OCI-LY3 (cell line): ENCODE results near the gene OSMR.

ENCODE experiments used
- EZH2phosphoT487 ChIP-seq: fragments of 200-600 bp; shearing (Covaris generic); IDR thresholded peaks from 2 replicates; pipeline ENCODE4 v1.6.1; 2018; ENCODE audit warnings: antibody characterized with exemption, mixed run types, low read depth
- TF ChIP-seq, protein P1 (sequence below): fragments of 200-600, 300-600 bp; sonication (generic); IDR thresholded peaks from 2 replicates; pipeline ENCODE4 v1.5.1; 2014; ENCODE audit warnings: antibody characterized with exemption, low read length, low read depth

DNA sequence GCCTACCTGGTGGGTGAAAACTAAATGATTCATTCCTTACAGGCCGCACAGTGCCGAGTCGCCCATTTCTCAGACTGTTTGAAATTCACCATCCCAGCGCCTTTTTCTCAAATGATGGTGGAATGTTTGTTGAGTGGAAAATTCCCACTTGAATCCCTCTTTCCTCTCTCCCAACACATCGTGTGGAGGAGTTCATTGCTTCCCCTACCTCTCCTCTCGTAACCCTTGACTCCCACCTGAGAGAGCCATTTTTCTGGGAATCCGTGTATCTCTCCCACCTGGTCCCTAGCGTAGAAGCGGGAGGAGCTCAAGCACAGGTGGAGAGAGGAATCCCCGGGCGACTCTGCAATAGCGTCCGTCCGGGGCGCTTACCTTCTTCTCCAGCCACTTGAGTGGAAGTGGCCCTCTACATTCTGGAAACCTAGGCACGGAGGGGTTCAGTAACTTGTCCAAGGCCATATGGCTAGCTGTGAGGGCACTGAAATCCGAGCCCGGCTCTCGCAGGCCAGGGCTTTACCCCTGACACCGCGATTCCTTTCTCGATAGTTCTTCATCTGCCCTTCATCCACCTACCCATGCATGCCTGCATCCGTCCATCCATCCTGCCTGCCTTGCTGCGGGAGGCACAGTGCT is 683 bp downstream of the OSMR start:
- TF ChIP-seq, protein P1, sequence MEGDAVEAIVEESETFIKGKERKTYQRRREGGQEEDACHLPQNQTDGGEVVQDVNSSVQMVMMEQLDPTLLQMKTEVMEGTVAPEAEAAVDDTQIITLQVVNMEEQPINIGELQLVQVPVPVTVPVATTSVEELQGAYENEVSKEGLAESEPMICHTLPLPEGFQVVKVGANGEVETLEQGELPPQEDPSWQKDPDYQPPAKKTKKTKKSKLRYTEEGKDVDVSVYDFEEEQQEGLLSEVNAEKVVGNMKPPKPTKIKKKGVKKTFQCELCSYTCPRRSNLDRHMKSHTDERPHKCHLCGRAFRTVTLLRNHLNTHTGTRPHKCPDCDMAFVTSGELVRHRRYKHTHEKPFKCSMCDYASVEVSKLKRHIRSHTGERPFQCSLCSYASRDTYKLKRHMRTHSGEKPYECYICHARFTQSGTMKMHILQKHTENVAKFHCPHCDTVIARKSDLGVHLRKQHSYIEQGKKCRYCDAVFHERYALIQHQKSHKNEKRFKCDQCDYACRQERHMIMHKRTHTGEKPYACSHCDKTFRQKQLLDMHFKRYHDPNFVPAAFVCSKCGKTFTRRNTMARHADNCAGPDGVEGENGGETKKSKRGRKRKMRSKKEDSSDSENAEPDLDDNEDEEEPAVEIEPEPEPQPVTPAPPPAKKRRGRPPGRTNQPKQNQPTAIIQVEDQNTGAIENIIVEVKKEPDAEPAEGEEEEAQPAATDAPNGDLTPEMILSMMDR, result no peak
- TF ChIP-seq EZH2phosphoT487, result no peak
